ENCODE results near the gene LYL1.

- no peak for TF ChIP-seq ZNF619 (CRISPR knock-in tag; IDR thresholded peaks at IDR 0.05)
- TF ChIP-seq SRF (IDR thresholded peaks at IDR 0.05; ENCODE audit: low read depth, low read length): no peak
- no peak for TF ChIP-seq POLR2A (IDR thresholded peaks at IDR 0.05; ENCODE audit: insufficient read depth in 1 of 2, low read depth in 2 of 2, low read length in 2 of 2)
- TF ChIP-seq CTCF (CRISPR knock-in tag; IDR thresholded peaks at IDR 0.05): no peak
- TF ChIP-seq ZBTB40 (IDR thresholded peaks at IDR 0.05): no peak
- no peak for TF ChIP-seq ZBTB40 (CRISPR knock-in tag; IDR thresholded peaks at IDR 0.05)
- no peak for TF ChIP-seq ZGPAT (CRISPR knock-in tag; IDR thresholded peaks at IDR 0.05)
- no peak for TF ChIP-seq RERE (CRISPR knock-in tag; IDR thresholded peaks at IDR 0.05; ENCODE audit: low read depth)
- TF ChIP-seq ZZZ3 (CRISPR knock-in tag; IDR thresholded peaks at IDR 0.05; ENCODE audit: borderline replicate concordance): no peak
- no peak for TF ChIP-seq FOXM1 (CRISPR knock-in tag; IDR thresholded peaks at IDR 0.05)
- TF ChIP-seq EZH2 (conservative IDR thresholded peaks at IDR 0.05; ENCODE audit: low read depth, low read length): no peak
- TF ChIP-seq ZNF501 (CRISPR knock-in tag; IDR thresholded peaks at IDR 0.05): no peak
- no peak for TF ChIP-seq TBP (CRISPR knock-in tag; IDR thresholded peaks at IDR 0.05)
- TF ChIP-seq RAD21 (CRISPR knock-in tag; IDR thresholded peaks at IDR 0.05): no peak
- TF ChIP-seq RBFOX2 (IDR thresholded peaks at IDR 0.05; ENCODE audit: low read depth, low read length): no peak
Measured at GRCh38 chr19:13130886-13131490, 28.3 kb upstream of the LYL1 start.
